Stimulated activated CD8-positive, alpha-beta memory T cell treated with anti-CD3 and anti-CD28 coated beads, Interleukin-15, amount 100 ng/mL, for 48 hours (primary cell): Measurements from ENCODE around the gene FGD3.
"Not testable (repeated sequence)": the region's sequence is repeated elsewhere in the genome, so short reads cannot be mapped to it uniquely, and the experiment has no call there.

Experiments used
- DNase-seq, 2 donors: peaks; one replicate each; pipeline ENCODE4 v3.0.0-alpha.2; 2020; ENCODE audit warnings: low read depth in 2 of 2

Gene FGD3

GRCh38 chr9:92947268-92948037 is at the start of gene FGD3:
TSS of gene FGD3 (plus strand) at chr9:92947523. CDS start at chr9:92976257, 28,734 bp downstream.
- DNase-seq = no peak

GRCh38 chr9:92905137-92905536 is 42.2 kb upstream of the FGD3 start:
- not testable (repeated sequence) for DNase-seq

- DNase-seq = no peak
Measured at GRCh38 chr9:92911511-92912475, 35.5 kb upstream of the FGD3 start.

- DNase-seq = no peak
Measured at GRCh38 chr9:92917176-92917800, 30.0 kb upstream of the FGD3 start.

GRCh38 chr9:92920437-92920836 is 26.9 kb upstream of the FGD3 start:
- DNase-seq = no peak

GRCh38 chr9:92931606-92932005 is 15.7 kb upstream of the FGD3 start:
- DNase-seq = no peak

GRCh38 chr9:92934321-92934720 is 13.0 kb upstream of the FGD3 start:
- DNase-seq = no peak

- DNase-seq = no peak
Measured at GRCh38 chr9:92938025-92938424, 9.3 kb upstream of the FGD3 start.

GRCh38 chr9:92941861-92942260 is 5.5 kb upstream of the FGD3 start:
- DNase-seq = no peak

GRCh38 chr9:92942688-92943616 is 4.4 kb upstream of the FGD3 start:
- DNase-seq = no peak

GRCh38 chr9:92944921-92945320 is 2.4 kb upstream of the FGD3 start:
- no peak for DNase-seq

- DNase-seq = no peak
Measured at GRCh38 chr9:92945796-92946195, 1.5 kb upstream of the FGD3 start.

- no peak for DNase-seq
Measured at GRCh38 chr9:92948038-92948534, 763 bp downstream of the FGD3 start.

- no peak for DNase-seq
Measured at GRCh38 chr9:92948632-92949031, 1.3 kb downstream of the FGD3 start.

GRCh38 chr9:92949266-92949982 is 2.1 kb downstream of the FGD3 start:
- no peak for DNase-seq

GRCh38 chr9:92950359-92950955 is 3.1 kb downstream of the FGD3 start:
- DNase-seq = no peak

- DNase-seq = no peak
Measured at GRCh38 chr9:92952906-92953610, 5.7 kb downstream of the FGD3 start.

- DNase-seq = peak; percentile 71 to 79
Measured at GRCh38 chr9:92954049-92954861, 6.9 kb downstream of the FGD3 start.
